Kasumi-1 (cell line): ENCODE results near the gene EXOC6B.
A peak's percentile ranks its signal among the peaks of the same experiment; 100 is the strongest.
"Not testable (repeated sequence)": the region's sequence is repeated elsewhere in the genome, so short reads cannot be mapped to it uniquely, and the experiment has no call there.

Experiments
- DNase-seq, 2 experiments: peaks; one replicate each; lab custom pipeline; 2025; lab: John Stamatoyannopoulos, UW

Gene EXOC6B

DNA sequence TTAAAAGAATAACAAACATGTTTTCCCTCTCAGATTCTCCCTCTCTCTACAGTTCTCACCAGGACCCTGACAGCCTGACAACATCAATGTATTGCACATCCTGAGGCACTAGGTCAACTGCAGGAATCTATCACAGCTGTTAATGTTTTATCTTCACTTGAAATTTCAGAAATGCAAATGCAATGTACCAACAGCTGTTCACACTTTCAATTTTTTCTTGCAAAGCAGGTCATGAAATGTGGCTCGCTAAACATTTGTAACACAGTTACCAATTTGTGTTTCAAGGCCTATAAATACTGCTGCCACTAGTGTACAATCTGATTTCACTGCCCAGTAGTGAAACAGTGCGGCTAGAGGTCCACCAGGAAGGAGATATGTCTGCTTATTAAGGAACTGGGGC lies 147.8 kb downstream of the EXOC6B start:
- no peak for DNase-seq

DNA sequence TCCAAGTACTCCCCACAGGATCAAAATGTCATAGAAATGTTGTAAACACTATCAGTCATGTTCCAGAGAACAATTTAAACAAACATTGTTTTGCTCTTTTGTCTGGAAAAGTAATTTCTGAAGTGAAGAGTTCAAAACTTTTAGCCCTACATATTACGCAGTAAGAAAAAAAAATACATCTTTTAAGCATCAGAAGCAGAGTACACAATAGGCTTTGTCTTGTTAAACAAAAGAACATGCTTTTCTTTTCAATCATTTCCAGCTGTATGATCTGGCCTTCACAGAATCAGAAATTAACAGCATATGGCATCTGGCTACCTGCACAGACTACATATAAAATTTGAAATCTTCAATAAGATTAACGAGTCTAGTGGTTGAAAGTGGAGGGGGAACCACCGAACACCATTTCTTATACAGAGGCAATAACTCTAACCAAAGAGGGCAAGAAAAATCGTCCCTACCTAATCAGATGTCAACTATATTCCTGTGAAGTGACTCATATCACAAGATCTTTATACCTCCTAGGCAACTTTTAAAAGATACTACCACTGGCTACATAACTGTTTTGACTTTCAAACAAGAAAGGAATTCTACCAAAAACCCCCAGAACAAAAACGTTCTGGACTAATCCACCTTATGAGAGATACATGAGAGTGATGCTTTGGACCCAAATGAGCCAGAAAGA lies 149.3 kb downstream of the EXOC6B start:
- no peak for DNase-seq

DNA sequence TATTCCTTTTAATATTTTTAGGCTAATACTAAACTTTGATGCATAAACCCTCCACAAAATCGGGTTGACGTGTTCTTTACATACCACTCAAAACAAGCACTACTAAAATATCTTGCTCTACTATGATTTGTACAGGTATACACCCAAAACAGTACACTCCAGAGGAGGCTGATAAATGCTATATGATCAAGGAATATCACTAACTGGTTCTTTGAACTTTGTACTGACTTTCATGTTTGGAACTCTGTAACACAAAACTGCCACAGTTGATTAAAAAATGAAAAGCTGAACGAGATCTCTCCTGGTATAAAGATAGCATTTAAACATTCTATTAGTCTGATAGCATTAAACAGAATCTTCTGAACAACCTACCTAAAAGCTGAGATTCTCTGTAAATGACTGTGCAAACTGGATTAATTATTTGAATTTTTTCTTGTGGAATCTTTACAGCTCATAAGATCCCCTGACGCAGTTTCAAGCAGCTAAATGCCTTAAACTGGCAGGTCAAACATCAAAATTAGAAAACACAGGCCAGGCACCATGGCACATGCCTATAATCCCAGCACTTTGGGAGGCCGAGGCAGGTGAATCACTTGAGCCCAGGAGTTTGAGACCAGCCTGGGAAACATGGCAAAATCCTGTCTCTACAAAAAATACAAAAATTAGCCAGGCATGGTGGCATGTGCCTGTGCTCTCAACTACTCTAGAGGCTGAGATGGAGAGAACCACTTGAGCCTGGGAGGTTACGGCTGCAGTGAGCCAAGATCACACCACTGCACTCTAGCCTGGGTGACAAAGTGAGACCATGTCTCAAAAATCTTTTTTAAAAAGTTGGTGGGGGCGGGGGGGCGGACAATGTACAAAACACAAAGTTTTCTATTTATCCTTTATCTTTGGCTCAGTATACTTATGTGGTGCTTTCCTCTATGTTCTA lies 150.6 kb downstream of the EXOC6B start:
- no peak for DNase-seq

DNA sequence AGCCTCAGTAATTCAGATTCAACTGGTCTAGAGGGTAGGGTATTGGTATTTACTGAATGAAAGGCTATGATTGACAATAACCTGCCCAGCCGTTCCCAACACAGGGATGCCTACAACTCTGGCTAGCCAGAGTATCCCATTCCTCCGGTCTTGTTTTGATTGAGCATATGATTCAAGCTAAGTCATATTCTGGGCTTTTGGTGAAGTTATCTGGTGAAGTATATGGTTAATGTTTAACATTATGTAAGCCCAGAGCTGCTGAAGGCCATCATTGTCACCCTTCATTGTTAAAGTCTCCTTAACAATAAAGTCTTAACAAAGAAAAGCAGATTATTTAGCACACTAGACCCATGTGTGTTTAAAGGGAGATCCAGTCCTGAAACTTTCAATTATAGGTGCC lies 152.6 kb downstream of the EXOC6B start:
- no peak for DNase-seq

DNA sequence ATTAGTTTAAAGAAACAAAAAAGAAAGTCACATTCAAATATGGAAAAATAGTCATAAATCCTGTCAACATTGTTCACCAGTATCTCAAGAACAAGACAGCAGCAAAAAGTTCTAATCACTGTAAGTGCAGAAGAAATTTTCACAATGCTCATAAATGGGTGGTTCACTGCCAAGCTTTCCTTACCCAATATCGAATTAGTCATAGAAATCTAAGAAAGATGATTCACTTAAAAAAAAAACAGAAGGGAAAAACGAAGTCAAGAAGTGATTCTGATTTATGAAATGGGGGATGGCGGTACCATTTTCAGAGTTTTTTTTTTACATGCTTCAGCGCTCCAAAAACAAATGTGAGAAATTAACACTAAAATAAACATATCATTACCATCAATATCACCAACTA lies 156.7 kb downstream of the EXOC6B start:
- DNase-seq: no peak

DNA sequence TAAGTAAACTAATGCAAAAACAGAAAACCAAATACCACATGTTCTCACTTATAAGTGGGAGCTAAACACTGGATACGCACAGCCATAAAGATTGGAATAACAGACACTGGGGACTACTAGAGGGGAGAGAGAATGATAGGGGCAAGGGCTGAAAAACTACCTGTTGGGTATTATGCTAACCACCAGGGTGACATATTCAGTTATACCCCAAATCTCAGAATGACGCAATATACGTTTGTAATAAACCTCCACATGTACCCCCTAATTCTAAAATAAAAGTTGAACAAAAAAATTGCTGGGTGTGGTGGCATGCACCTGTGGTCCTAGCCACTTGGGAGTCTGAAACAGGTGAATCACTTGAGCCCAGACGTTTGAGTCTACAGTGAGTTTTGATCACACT lies 157.2 kb downstream of the EXOC6B start:
- no peak for DNase-seq

DNA sequence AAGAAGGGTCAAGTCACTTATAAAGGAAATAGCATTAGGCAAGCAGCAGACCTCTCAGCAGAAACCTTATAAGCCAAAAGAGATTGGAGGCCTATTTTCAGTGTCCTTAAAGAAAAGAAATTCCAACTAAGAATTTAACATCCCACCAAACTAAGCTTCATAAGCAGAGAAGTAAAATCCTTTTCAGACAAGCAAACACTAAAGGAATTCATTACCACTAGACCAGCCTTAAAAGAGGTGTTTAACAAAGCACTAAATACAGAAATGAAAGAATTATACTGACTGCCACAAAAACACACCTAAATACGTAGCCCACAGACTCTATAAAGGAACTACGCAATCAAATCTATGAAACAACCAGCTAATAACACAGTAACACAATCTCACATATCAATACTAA lies 160.4 kb downstream of the EXOC6B start:
- DNase-seq: no peak

DNA sequence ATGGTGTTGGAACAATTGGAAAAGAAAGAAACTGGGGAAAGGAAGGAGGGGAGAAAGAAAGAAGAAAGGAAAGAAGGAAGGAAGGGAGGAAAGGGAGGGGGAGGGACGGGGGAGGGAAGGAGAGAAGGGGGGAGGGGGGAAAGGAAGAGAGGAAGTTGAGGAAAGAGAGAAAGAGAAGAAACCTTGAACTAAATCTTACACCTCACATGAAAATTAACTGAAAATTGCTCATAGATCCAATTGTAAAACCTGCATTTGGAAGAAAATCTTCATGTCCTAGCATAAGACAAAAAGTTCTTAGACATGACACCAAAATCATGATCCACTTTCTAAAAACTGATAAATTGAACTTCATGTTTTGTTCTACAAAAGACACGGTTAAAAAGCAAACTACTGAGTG lies 163.8 kb downstream of the EXOC6B start:
- no peak for DNase-seq

DNA sequence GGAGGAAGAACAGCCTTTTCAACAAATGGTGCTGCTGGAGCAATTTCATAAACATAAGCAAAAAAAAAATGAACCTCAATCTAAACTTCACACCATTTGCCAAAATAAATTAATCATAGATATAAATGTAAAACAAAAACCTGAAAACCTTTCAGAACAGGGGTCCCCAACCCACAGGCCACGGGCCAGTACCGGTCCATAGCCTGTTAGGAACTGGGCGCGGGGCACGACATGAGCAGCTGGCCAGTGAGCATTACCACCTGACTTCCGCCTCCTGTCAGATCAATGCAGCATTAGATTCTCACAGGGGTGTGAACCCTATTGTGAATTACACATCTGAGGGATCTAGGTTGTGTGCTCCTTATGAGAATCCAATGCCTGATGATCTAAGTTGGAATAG lies 176.0 kb downstream of the EXOC6B start:
- no peak for DNase-seq

DNA sequence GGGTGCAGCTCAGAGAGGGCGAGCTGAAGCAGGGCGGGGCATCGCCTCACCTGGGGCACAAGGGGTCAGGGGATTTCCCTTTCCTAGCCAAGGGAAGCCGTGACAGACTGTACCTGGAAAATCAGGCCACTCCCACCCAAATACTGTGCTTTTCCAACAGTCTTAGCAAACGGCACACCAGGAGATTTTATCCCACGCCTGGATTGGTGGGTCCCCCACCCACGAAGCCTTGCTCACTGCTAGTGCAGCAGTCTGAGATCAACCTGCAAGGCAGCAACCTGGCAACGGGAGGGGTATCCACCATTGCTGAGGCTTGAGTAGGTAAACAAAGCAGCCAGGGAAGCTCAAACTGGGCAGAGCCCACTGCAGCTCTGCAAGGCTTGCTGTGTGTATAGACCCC lies 184.6 kb downstream of the EXOC6B start:
- not testable (repeated sequence) for DNase-seq

DNA sequence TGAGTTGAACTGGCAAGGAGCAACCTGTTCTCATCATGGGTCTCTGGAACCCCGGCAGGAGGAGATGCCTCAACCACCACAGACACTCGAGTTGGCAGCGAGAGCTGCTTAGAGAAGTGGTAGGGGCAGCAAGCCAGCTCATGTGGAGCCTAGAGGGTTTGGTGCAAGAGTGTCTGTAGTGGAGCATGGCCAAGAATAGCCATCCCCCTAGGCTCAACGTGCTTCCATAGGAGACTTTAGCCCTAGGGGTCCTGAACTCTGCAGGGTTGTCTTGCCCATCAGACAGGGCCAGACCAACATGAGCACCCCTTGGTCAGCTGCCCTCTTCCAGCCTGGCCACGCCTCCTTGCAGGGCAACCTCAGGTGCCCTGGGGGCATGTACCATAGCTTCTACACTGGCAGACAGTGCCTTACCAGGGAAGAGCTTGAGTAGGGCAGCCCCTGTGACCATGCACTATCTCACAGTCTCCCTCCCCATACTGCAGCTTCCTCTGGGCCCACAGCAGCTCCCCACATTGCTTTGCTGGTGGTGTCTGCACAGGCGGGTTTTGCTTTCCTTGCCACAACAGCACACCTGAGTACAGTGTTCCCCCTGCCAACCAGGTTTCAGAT lies 187.1 kb downstream of the EXOC6B start:
- no peak for DNase-seq

DNA sequence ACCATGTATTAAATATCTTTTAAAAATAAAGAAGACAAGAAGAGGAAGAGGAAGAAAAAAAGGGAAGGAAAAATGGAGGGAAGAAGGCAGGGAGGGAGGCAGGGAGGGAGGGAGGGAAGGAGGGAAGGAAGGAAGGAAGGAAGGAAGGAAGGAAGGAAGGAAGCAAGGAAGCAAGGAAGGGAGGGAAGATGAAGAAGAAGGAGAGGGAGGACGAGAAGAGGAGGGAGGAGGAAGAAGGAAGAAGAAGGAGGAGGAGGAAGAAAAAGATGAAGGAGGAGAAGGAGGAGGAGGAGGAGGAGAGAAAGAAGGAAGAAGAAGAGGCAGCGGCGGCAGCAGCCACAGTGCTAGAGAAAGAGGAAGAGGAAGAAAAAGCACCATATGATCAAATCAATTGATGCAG lies 189.6 kb downstream of the EXOC6B start:
- DNase-seq: no peak

DNA sequence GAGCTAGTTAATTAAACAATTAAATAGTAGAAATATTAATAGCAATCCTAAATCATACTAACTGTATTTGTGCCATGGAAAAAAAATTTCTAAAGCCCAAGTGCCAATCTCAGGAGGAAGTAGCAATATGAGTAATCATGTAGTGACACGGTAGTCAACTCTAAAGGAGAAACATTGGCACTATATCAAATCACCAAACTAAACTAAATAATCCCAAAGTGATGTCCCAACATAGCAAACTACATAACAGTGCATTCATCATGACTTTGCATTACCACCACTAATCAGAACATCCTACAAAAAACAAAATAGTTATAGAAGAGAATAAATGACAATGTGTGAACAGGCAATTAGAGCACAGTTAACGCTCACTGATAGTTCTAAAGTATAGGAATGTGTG lies 195.1 kb downstream of the EXOC6B start:
- DNase-seq: no peak

DNA sequence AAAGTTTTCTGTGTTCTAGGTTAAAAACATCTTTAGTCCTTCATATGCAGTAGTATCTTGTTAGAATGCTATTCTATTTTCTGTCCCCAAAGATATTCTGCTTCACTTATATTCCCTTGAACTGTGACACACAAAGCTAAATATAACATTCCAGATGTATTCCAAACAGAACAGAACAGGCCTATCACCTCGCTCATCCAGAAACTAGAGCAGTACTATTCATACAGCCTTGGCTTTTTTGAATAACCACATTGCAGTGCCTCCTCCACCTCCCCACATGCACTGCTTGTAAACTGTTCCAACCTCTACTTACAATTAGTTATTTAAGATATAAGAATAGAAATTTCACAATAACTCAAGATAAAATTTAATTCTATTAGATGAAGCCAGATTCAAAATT lies 196.8 kb downstream of the EXOC6B start:
- no peak for DNase-seq

DNA sequence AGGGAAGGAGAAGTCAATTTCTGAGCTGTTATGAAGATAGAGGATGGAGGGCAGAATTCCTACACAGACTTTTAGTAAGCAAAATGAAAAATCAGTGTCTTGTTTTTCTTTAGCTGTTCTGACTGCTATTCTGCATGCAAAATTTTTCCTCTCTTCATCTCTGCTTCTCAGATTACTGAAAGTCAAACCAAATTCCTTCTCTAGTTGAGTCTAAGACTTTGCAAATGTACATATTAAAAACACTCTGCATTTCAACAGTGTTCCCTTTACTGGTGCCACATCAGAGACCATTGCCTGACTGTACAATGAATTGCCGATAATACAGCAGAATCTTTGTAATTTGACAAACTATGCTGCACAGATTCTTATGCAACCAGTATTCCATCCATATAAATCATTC lies 198.8 kb downstream of the EXOC6B start:
- no peak for DNase-seq

DNA sequence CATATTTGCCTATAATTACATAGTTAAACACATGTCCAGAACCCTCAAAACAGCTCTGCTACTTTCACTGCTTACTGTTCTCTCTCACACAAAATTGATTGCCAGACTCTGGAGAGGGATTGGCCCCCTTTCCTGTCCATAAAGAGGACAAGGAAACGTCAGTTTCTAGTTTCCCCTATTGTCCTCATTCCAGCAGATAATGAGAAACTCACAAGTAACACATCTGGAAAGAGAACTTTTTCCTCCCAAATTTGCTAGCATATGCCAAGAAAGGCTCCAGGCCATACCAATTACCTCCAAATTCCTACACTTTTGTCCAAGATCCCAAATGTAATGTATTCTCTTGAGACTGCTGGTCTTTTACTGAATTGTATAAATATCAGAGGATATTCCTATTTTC lies 200.5 kb downstream of the EXOC6B start:
- DNase-seq: no peak

DNA sequence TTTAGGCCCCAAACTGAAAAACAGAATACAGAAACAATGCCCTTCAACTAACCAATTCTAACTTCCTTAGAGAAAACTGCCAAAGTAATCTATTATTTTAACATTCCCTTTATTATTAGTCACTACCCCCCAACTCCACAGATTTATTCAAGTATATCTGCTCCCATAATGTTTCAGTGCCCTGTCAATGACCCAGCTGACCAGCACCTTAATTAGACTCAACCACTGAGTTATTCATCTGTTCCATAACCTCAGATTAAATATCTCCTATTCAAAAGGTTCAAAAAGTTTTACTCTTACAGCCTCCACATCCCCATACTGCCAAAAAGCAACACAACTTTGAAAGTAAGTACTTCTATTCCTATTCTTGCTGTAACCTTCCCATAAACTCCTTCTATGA lies 202.4 kb downstream of the EXOC6B start:
- DNase-seq: no peak

DNA sequence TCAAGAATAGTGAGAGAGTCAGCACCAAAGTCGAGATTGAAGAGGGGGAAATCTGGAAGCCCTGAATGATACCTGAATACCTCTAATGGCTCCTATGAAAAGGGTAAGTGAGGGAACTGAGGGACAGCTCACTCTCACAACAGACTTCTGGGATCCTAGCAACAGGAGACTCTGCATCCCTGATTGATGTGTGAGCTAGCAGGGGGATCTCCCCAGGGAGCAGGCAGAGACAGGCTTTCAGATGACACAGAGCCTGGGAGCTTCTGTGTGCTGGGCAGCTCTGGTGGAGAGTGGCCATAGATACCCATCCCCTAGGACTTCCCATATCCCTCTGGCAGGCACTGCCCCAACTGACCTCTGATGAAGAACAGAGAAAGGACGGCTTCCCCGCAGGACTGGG lies 206.2 kb downstream of the EXOC6B start:
- no peak for DNase-seq

DNA sequence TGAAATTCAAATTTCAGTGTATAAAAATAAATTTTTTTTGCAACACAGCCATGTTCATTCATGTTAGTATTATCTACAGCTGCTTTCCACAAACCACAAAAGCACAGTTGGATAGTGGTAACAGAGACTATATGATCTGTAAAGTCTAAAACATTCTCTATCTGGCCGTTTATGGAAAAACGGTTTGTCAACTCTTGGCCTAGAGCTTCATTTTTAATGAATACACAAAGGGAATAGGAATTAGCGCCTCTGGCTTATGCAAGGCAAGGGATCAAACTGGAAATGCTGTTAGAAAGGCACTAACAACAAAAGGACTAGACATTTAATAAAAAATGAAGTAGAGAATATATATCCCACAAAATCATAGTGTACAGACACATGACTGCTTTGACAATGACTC lies 211.9 kb downstream of the EXOC6B start:
- DNase-seq: no peak

DNA sequence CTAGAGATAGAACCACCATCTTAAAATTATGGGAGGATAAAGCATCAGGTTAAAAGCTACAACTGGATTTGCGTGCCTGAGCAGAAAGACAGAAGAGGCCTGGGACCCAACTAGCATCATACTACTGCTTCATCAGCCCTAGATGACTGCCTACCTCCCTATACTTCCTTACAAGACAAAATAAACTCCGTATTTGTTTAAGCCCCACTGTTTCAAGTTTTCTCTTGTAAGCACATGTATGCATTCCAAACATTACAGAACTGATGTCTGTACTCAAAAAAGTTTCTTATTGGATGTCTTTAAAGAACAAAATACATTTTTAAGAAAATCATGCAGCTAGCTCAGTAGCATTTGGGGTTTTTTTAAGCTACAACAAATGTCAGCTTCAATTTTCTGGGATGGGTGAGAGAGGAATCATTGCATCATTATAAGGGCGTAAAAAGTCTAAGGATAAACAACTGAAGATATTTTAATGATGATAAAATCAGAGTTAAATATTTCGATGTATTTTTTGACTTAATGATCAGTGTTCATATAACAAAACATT lies 213.1 kb downstream of the EXOC6B start:
- no peak for DNase-seq

DNA sequence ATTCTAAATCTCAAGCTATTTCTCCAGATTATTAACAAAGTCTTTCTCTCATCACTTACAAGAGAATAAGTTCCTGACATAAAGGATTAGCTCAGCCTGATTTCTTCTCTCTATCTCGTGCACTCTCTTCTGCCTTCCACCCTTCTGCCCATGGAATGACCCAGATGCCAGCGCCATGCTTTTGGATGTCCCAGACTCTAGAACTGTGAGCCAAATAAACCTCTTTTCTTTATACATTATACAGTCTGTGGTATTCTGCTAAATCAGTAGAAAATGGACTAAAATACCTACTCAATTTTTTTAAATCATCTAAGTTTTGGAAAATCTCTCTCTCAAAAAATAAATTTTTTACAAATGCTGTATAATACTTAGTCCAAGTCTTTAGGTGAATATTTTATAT lies 218.6 kb downstream of the EXOC6B start:
- DNase-seq: no peak

DNA sequence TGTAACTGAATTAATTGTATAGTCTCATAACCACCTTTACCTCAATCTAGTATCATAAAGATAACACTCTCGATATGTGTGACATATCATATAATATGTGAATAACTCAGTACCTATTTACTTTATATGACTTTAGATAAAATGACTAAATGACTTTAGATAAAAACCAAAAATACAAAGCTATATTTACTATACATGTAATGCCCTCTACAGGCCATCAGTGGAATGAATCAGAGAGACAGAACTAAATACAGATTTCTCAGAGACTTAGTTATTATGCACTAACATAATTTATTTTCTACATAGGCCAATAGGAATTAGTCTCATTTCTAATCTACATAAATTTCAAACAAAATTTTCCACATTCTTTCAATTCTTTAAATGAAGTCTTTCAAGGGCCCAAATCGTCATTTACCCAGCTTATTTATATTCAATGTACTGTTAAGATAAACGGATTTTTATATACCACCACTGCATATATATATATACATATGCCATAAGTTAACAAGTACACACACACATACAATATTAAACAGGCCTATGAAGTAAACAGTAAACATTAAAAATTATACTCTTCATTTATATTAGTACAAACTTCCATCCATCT lies 219.9 kb downstream of the EXOC6B start:
- peak; percentile 29 to 45 for DNase-seq
